ENCODE measurements around the gene GALNT2.
A peak's percentile ranks its signal among the peaks of the same experiment; 100 is the strongest.

GALNT2 gene

GRCh38 chr1:230122366-230123279, 55.6 kb downstream of the GALNT2 start:
- no peak overlapping the region for H2AFZ ChIP-seq (ENCODE audit: low read depth, low read length)
- TF ChIP-seq CTCF (IDR thresholded peaks at IDR 0.05; ENCODE audit: borderline replicate concordance, extremely low read depth, low read length, poor library complexity, severe bottlenecking): no peak
- no peak for ATAC-seq (ENCODE audit: insufficient read depth, low read depth)
- H3K4me3 ChIP-seq (ENCODE audit: low read depth in 1 of 2, low read length in 2 of 2): peak overlapping the region in 1 of 2 experiments; percentile 31; a peak in 2 of 4 replicates
- H3K4me2 ChIP-seq (ENCODE audit: insufficient read depth, low read length): peak overlapping the region; percentile 56
- peaks cover 98% of the 10 kb centered on the region for H3K79me2 ChIP-seq (ENCODE audit: insufficient read depth, low read length)
- H3K27me3 ChIP-seq (ENCODE audit: insufficient read depth, low read length, poor library complexity): no peaks in the 10 kb centered on the region
- peak; percentile 35 for DNase-seq
- H3K36me3 ChIP-seq (ENCODE audit: insufficient read depth, low read length): peaks cover 35% of the 10 kb centered on the region
- no peaks in the 10 kb centered on the region for H3K9me3 ChIP-seq (ENCODE audit: insufficient read depth, low read length, severe bottlenecking)
- H3K9ac ChIP-seq (ENCODE audit: low read depth, low read length): peak overlapping the region; percentile 60
- H4K20me1 ChIP-seq (ENCODE audit: insufficient read depth, low read length): peaks cover 33% of the 10 kb centered on the region
- peaks cover 100% of the 10 kb centered on the region for H3K4me1 ChIP-seq (ENCODE audit: insufficient read depth, low read length)
- H3K27ac ChIP-seq (ENCODE audit: low read length): peak overlapping the region; percentile 98

- Histone ChIP-seq H3K27me3 (ENCODE audit: insufficient read depth, low read length, poor library complexity) (no peaks in the 10 kb centered on the region), H3K9me3 (ENCODE audit: insufficient read depth, low read length, severe bottlenecking) (no peaks in the 10 kb centered on the region), H3K4me1 (ENCODE audit: insufficient read depth, low read length) (peaks cover 99% of the 10 kb centered on the region), H3K9ac (ENCODE audit: low read depth, low read length) (peak overlapping the region; percentile 60), H3K79me2 (ENCODE audit: insufficient read depth, low read length) (peaks cover 98% of the 10 kb centered on the region), H3K4me3 (ENCODE audit: low read depth in 1 of 2, low read length in 2 of 2) (peak overlapping the region in 1 of 2 experiments; percentile 34; a peak in 2 of 4 replicates), H3K27ac (ENCODE audit: low read length) (peak overlapping the region; percentile 98), H2AFZ (ENCODE audit: low read depth, low read length) (no peak overlapping the region), H3K36me3 (ENCODE audit: insufficient read depth, low read length) (peaks cover 33% of the 10 kb centered on the region), H3K4me2 (ENCODE audit: insufficient read depth, low read length) (peak overlapping the region; percentile 56), H4K20me1 (ENCODE audit: insufficient read depth, low read length) (peaks cover 33% of the 10 kb centered on the region)
- DNase-seq (peak; percentile 73), ATAC-seq (ENCODE audit: insufficient read depth, low read depth) (peak; percentile 35)
- TF ChIP-seq EZH2 (IDR thresholded peaks at IDR 0.05; ENCODE audit: borderline replicate concordance, low read depth, low read length, severe bottlenecking): no peak
- TF ChIP-seq CTCF (IDR thresholded peaks at IDR 0.05; ENCODE audit: borderline replicate concordance, extremely low read depth, low read length, poor library complexity, severe bottlenecking): no peak
Measured at GRCh38 chr1:230123280-230124185, 56.5 kb downstream of the GALNT2 start.

DNA sequence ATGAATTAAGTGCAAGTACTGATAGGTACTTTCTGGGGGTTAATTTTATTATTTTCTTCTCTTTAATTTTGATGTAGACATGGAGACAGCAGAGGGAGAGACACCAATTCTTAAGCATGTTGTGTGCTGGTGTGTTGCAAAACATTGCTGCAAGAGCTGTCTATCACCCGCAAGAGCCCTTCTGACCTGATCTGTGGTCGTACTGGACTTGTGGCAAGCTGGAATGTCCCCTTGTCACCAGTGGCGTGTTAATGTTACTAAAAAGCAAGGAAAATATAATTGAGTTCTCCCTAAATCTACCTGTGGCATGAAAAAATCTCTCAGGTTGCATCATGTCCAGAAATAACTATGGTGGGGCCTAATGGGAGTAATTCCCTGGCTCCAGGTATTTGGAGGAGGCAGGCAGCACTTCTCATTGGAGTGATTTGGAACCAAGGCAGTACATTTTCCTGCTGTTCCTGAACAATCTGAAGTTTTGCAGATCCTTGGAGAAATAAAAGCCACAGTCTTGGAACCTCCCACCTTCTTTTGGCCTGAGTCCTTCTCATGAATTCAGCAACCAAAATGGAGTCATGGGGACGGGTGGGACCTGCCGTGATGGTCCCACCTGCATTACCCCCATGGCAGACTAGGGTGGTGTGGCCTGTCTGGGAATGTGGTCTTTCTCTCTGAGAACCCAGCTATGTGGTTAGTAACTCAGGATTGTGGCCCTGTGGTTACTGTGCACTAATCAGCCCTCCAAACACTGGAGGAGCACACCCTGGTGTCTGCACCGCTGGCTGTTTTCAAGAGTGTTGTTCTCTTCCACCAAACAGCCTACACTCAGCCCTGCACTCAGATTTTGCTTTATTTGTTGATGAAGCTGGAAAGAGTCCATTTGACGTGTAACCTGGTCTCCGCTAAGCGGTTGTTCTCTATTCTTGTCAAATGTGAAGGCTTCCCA, 57.4 kb downstream of the GALNT2 start:
- peaks cover 98% of the 10 kb centered on the region for H3K4me1 ChIP-seq (ENCODE audit: insufficient read depth, low read length)
- H3K4me3 ChIP-seq (ENCODE audit: low read depth in 1 of 2, low read length in 2 of 2): peak overlapping the region in 1 of 2 experiments; percentile 34; a peak in 2 of 4 replicates
- H3K36me3 ChIP-seq (ENCODE audit: insufficient read depth, low read length): peaks cover 37% of the 10 kb centered on the region
- H3K27me3 ChIP-seq (ENCODE audit: insufficient read depth, low read length, poor library complexity): no peaks in the 10 kb centered on the region
- ATAC-seq (ENCODE audit: insufficient read depth, low read depth) (peak; percentile 82), DNase-seq (peak; percentile 92)
- peak overlapping the region; percentile 98 for H3K27ac ChIP-seq (ENCODE audit: low read length)
- peak overlapping the region; percentile 56 for H3K4me2 ChIP-seq (ENCODE audit: insufficient read depth, low read length)
- H3K9me3 ChIP-seq (ENCODE audit: insufficient read depth, low read length, severe bottlenecking): no peaks in the 10 kb centered on the region
- peak overlapping the region; percentile 60 for H3K9ac ChIP-seq (ENCODE audit: low read depth, low read length)
- TF ChIP-seq EZH2 (IDR thresholded peaks at IDR 0.05; ENCODE audit: borderline replicate concordance, low read depth, low read length, severe bottlenecking) (no peak), CTCF (IDR thresholded peaks at IDR 0.05; ENCODE audit: borderline replicate concordance, extremely low read depth, low read length, poor library complexity, severe bottlenecking) (peak; percentile 56)
- peaks cover 98% of the 10 kb centered on the region for H3K79me2 ChIP-seq (ENCODE audit: insufficient read depth, low read length)
- no peak overlapping the region for H2AFZ ChIP-seq (ENCODE audit: low read depth, low read length)
- peaks cover 37% of the 10 kb centered on the region for H4K20me1 ChIP-seq (ENCODE audit: insufficient read depth, low read length)

Data from DND-41 (cell line).